ENCODE measurements around the gene CCDC149. TPM values are rescaled to one million over a fixed set of nuclear protein-coding genes. Genes with fewer than 3 reads are reported as not detected.

Gene CCDC149
- total and polyA plus RNA-seq, 2 donors (not counting 1 experiment from before 2014, with no cell fraction given) = not detected

- H3K27ac ChIP-seq (ENCODE audit: low read length in 2 of 2) = no peak within 1 kb of the TSS
- DNase-seq (no peak), ATAC-seq (ENCODE audit: low read depth) (no peak)
- intact Hi-C loops (cut with micrococcal nuclease) = no loop called here
- ChIA-PET CTCF (no interaction called here), POLR2A (no interaction called here)
- no peaks in the 10 kb centered on the region for H3K79me2 ChIP-seq (ENCODE audit: control insufficient read depth, insufficient read depth, low read length)
- H3K4me3 ChIP-seq (ENCODE audit: control extremely low read depth in 1 of 5, extremely low read depth in 1 of 5, insufficient read depth in 1 of 5, low read depth in 2 of 5, low read length in 4 of 5) = no peak within 1 kb of the TSS
- no peak within 1 kb of the TSS for H3K9ac ChIP-seq (ENCODE audit: low read length)
- no peaks in the 10 kb centered on the region for H3K36me3 ChIP-seq (replicated peaks in 1 of 2; ENCODE audit: control extremely low read depth in 1 of 2, control insufficient read depth in 1 of 2, extremely low read depth in 1 of 2, insufficient read depth in 2 of 2, low read length in 1 of 2)
- no peaks in the 10 kb centered on the region for H3K4me1 ChIP-seq (ENCODE audit: control insufficient read depth in 2 of 2, insufficient read depth in 2 of 2, low read length in 2 of 2)
- Mint-ChIP-seq H3K4me1 (no peaks in the 10 kb centered on the region), H3K27me3 (peaks cover 25% of the 10 kb centered on the region), H3K27ac (no peak within 1 kb of the TSS), H3K9me3 (ENCODE audit: insufficient read depth) (no peaks in the 10 kb centered on the region), H3K4me3 (no peak within 1 kb of the TSS)
- WGBS (ENCODE audit: insufficient coverage) = 88% methylated on average over 17 of the region's 21 CpGs
- H3K27me3 ChIP-seq (replicated peaks in 1 of 4; ENCODE audit: control extremely low read depth in 1 of 4, control insufficient read depth in 3 of 4, insufficient read depth in 4 of 4, low read length in 3 of 4) = peaks cover 0 to 11% (median 3%) of the 10 kb centered on the region in 4 experiments
- no peak for TF ChIP-seq EZH2 (IDR thresholded peaks at IDR 0.05; ENCODE audit: borderline replicate concordance, insufficient read depth, low read depth, low read length, poor library complexity, severe bottlenecking)
- TF ChIP-seq, protein P1, sequence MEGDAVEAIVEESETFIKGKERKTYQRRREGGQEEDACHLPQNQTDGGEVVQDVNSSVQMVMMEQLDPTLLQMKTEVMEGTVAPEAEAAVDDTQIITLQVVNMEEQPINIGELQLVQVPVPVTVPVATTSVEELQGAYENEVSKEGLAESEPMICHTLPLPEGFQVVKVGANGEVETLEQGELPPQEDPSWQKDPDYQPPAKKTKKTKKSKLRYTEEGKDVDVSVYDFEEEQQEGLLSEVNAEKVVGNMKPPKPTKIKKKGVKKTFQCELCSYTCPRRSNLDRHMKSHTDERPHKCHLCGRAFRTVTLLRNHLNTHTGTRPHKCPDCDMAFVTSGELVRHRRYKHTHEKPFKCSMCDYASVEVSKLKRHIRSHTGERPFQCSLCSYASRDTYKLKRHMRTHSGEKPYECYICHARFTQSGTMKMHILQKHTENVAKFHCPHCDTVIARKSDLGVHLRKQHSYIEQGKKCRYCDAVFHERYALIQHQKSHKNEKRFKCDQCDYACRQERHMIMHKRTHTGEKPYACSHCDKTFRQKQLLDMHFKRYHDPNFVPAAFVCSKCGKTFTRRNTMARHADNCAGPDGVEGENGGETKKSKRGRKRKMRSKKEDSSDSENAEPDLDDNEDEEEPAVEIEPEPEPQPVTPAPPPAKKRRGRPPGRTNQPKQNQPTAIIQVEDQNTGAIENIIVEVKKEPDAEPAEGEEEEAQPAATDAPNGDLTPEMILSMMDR (IDR thresholded peaks at IDR 0.05) = no peak
- H3K9me3 ChIP-seq (ENCODE audit: control extremely low read depth in 1 of 3, control insufficient read depth in 2 of 3, insufficient read depth in 1 of 3, low read length in 2 of 3) = peaks cover 0 to 6% (median 0%) of the 10 kb centered on the region in 3 donors
- H2AFZ ChIP-seq (ENCODE audit: insufficient read depth, low read depth, low read length, poor library complexity, severe bottlenecking) = no peak within 1 kb of the TSS
- no peaks in the 10 kb centered on the region for H4K20me1 ChIP-seq (ENCODE audit: control insufficient read depth, insufficient read depth, low read length, poor library complexity, severe bottlenecking)
- no peak within 1 kb of the TSS for H3K4me2 ChIP-seq (replicated peaks; ENCODE audit: low read depth, low read length, poor library complexity, severe bottlenecking)
These were observed 117.8 kb downstream of the CCDC149 start, which contains the start of gene SOD3 for GRCh38 chr4:24794916-24795665. Gene SOD3 (plus strand): TSS chr4:24795573. CDS start chr4:24799522, 3,949 bp downstream.

- Histone ChIP-seq H3K9me3 (ENCODE audit: control extremely low read depth in 1 of 3, control insufficient read depth in 2 of 3, insufficient read depth in 1 of 3, low read length in 2 of 3) (peaks cover 0 to 4% (median 0%) of the 10 kb centered on the region in 3 donors), H3K27me3 (replicated peaks in 1 of 4; ENCODE audit: control extremely low read depth in 1 of 4, control insufficient read depth in 3 of 4, insufficient read depth in 4 of 4, low read length in 3 of 4) (peaks cover 0 to 11% (median 3%) of the 10 kb centered on the region in 4 experiments), H3K4me2 (replicated peaks; ENCODE audit: low read depth, low read length, poor library complexity, severe bottlenecking) (no peak overlapping the region), H3K79me2 (ENCODE audit: control insufficient read depth, insufficient read depth, low read length) (no peaks in the 10 kb centered on the region), H3K27ac (ENCODE audit: low read length in 2 of 2) (no peak overlapping the region), H3K36me3 (replicated peaks in 1 of 2; ENCODE audit: control extremely low read depth in 1 of 2, control insufficient read depth in 1 of 2, extremely low read depth in 1 of 2, insufficient read depth in 2 of 2, low read length in 1 of 2) (no peaks in the 10 kb centered on the region), H2AFZ (ENCODE audit: insufficient read depth, low read depth, low read length, poor library complexity, severe bottlenecking) (no peak overlapping the region), H4K20me1 (ENCODE audit: control insufficient read depth, insufficient read depth, low read length, poor library complexity, severe bottlenecking) (no peaks in the 10 kb centered on the region), H3K4me1 (ENCODE audit: control insufficient read depth in 2 of 2, insufficient read depth in 2 of 2, low read length in 2 of 2) (no peaks in the 10 kb centered on the region), H3K9ac (ENCODE audit: low read length) (no peak overlapping the region), H3K4me3 (ENCODE audit: control extremely low read depth in 1 of 5, extremely low read depth in 1 of 5, insufficient read depth in 1 of 5, low read depth in 2 of 5, low read length in 4 of 5) (no peak overlapping the region)
- H3K27me3 Mint-ChIP-seq = peaks cover 25% of the 10 kb centered on the region
- ChIA-PET POLR2A (no interaction called here), CTCF (no interaction called here)
- no peak overlapping the region for H3K27ac Mint-ChIP-seq
- DNase-seq (no peak), ATAC-seq (ENCODE audit: low read depth) (no peak)
- intact Hi-C loops (cut with micrococcal nuclease) = no loop called here
- TF ChIP-seq EZH2 (IDR thresholded peaks at IDR 0.05; ENCODE audit: borderline replicate concordance, insufficient read depth, low read depth, low read length, poor library complexity, severe bottlenecking) = no peak
- TF ChIP-seq, protein P1 (IDR thresholded peaks at IDR 0.05) = no peak
- no peaks in the 10 kb centered on the region for H3K4me1 Mint-ChIP-seq
- 100% methylated on average over 8 of the region's 10 CpGs for WGBS (ENCODE audit: insufficient coverage)
- no peaks in the 10 kb centered on the region for H3K9me3 Mint-ChIP-seq (ENCODE audit: insufficient read depth)
- H3K4me3 Mint-ChIP-seq = no peak overlapping the region
These were observed 118.4 kb downstream of the CCDC149 start for GRCh38 chr4:24794480-24794879.
